Activated naive CD4-positive, alpha-beta T cell treated with anti-CD3 and anti-CD28 coated beads, Interleukin-2, amount 10 ng/mL, durations not matched to agents 7 days and 5 days (primary cell): ENCODE data around the gene NR0B2.

Experiments used
- CTCF ChIA-PET: fragments of 350-600 bp; sonication (Branson Sonifier 250); formaldehyde crosslinking; loops from one replicate; lab custom pipeline; 2021; ENCODE audit warnings: antibody characterized with exemption; lab: Charles Lee
- DNase-seq: peaks from one replicate; pipeline ENCODE4 v3.0.0-alpha.2; 2020
- H3K27ac Mint-ChIP-seq: one replicate; pipeline ENCODE4 v1.8.0; 2021; ENCODE audit warnings: mild to moderate bottlenecking, moderate library complexity, mixed read lengths
- H3K27me3 Mint-ChIP-seq: one replicate; pipeline ENCODE4 v1.8.0; 2021; ENCODE audit warnings: mild to moderate bottlenecking, mixed read lengths
- H3K36me3 Mint-ChIP-seq: one replicate; pipeline ENCODE4 v1.8.0; 2021; ENCODE audit warnings: mixed read lengths
- H3K4me1 Mint-ChIP-seq: one replicate; pipeline ENCODE4 v1.8.0; 2021; ENCODE audit warnings: mixed read lengths
- H3K4me3 Mint-ChIP-seq: one replicate; pipeline ENCODE4 v1.8.0; 2021; ENCODE audit warnings: mild to moderate bottlenecking, moderate library complexity, mixed read lengths
- H3K9me3 Mint-ChIP-seq: one replicate; pipeline ENCODE4 v1.8.0; 2021; ENCODE audit warnings: mixed read lengths

NR0B2 gene

GRCh38 chr1:26913754-26914619, at the start of gene NR0B2:
NR0B2 (minus strand) TSS chr1:26913975; CDS start chr1:26913940, 35 bp downstream.
- CTCF ChIA-PET, result interaction anchor here (1.0 kb wide), 1 partner anchor 10 kb away, joined by 4 read pairs; no protein-coding TSS in a partner anchor
- no peaks in the 10 kb centered on the region for H3K9me3 Mint-ChIP-seq
- DNase-seq, result no peak
- H3K36me3 Mint-ChIP-seq, result no peaks in the 10 kb centered on the region
- peaks cover 29% of the 10 kb centered on the region for H3K27me3 Mint-ChIP-seq
- H3K4me1 Mint-ChIP-seq, result no peaks in the 10 kb centered on the region
- no peak within 1 kb of the TSS for H3K27ac Mint-ChIP-seq
- no peak within 1 kb of the TSS for H3K4me3 Mint-ChIP-seq

GRCh38 chr1:26961826-26962225, 48.1 kb upstream of the NR0B2 start:
- peaks cover 78% of the 10 kb centered on the region for H3K27me3 Mint-ChIP-seq
- no peak overlapping the region for H3K27ac Mint-ChIP-seq
- no peak overlapping the region for H3K4me3 Mint-ChIP-seq
- CTCF ChIA-PET, result no interaction called here
- no peaks in the 10 kb centered on the region for H3K36me3 Mint-ChIP-seq
- no peaks in the 10 kb centered on the region for H3K9me3 Mint-ChIP-seq
- DNase-seq, result no peak
- H3K4me1 Mint-ChIP-seq, result peaks cover 13% of the 10 kb centered on the region

GRCh38 chr1:26960625-26960966, 46.8 kb upstream of the NR0B2 start:
- CTCF ChIA-PET, result interaction anchor here (0.9 kb wide), 1 partner anchor 9 kb away, joined by 3 read pairs; no protein-coding TSS in a partner anchor
- Mint-ChIP-seq H3K9me3 (peaks cover 3% of the 10 kb centered on the region), H3K4me1 (peaks cover 13% of the 10 kb centered on the region), H3K27ac (no peak overlapping the region), H3K27me3 (peaks cover 71% of the 10 kb centered on the region), H3K4me3 (peak overlapping the region; percentile 74), H3K36me3 (no peaks in the 10 kb centered on the region)
- DNase-seq, result no peak

- Mint-ChIP-seq H3K4me3 (peak within 1 kb of the TSS; percentile 74), H3K4me1 (peaks cover 13% of the 10 kb centered on the region), H3K36me3 (no peaks in the 10 kb centered on the region), H3K27me3 (peaks cover 75% of the 10 kb centered on the region), H3K9me3 (peaks cover 3% of the 10 kb centered on the region), H3K27ac (no peak within 1 kb of the TSS)
- CTCF ChIA-PET, result interaction anchor here (0.9 kb wide), 1 partner anchor 10 kb away, joined by 3 read pairs; no protein-coding TSS in a partner anchor
- peak; percentile 69 for DNase-seq
Observed at GRCh38 chr1:26959722-26960624, 46.2 kb upstream of the NR0B2 start, which contains the start of gene KDF1. KDF1 (minus strand) TSS chr1:26960468; CDS start chr1:26952380, 8,088 bp downstream.

- CTCF ChIA-PET, result no interaction called here
- Mint-ChIP-seq H3K4me3 (peak overlapping the region; percentile 59), H3K9me3 (peaks cover 3% of the 10 kb centered on the region), H3K36me3 (no peaks in the 10 kb centered on the region), H3K27ac (no peak overlapping the region), H3K27me3 (peaks cover 72% of the 10 kb centered on the region), H3K4me1 (peaks cover 13% of the 10 kb centered on the region)
- no peak for DNase-seq
Observed at GRCh38 chr1:26959270-26959669, 45.5 kb upstream of the NR0B2 start.

GRCh38 chr1:26957306-26957705, 43.5 kb upstream of the NR0B2 start:
- CTCF ChIA-PET, result interaction anchor here (0.6 to 1.6 kb wide), 3 partner anchors 10 to 276 kb away, joined by 3 to 4 read pairs (median 3); no protein-coding TSS in a partner anchor
- Mint-ChIP-seq H3K27ac (no peak overlapping the region), H3K4me3 (no peak overlapping the region), H3K4me1 (peaks cover 13% of the 10 kb centered on the region), H3K36me3 (no peaks in the 10 kb centered on the region), H3K27me3 (peaks cover 59% of the 10 kb centered on the region), H3K9me3 (peaks cover 3% of the 10 kb centered on the region)
- no peak for DNase-seq

- H3K4me3 Mint-ChIP-seq, result no peak overlapping the region
- H3K9me3 Mint-ChIP-seq, result peaks cover 3% of the 10 kb centered on the region
- no peaks in the 10 kb centered on the region for H3K36me3 Mint-ChIP-seq
- peaks cover 51% of the 10 kb centered on the region for H3K27me3 Mint-ChIP-seq
- CTCF ChIA-PET, result interaction anchor here (1.6 kb wide), 1 partner anchor 41 kb away, joined by 4 read pairs; no protein-coding TSS in a partner anchor
- H3K4me1 Mint-ChIP-seq, result peaks cover 13% of the 10 kb centered on the region
- no peak overlapping the region for H3K27ac Mint-ChIP-seq
- DNase-seq, result no peak
Observed at GRCh38 chr1:26956321-26956720, 42.5 kb upstream of the NR0B2 start.

- Mint-ChIP-seq H3K4me3 (no peak overlapping the region), H3K27me3 (peaks cover 21% of the 10 kb centered on the region), H3K36me3 (no peaks in the 10 kb centered on the region), H3K9me3 (peaks cover 3% of the 10 kb centered on the region), H3K27ac (no peak overlapping the region), H3K4me1 (no peaks in the 10 kb centered on the region)
- no peak for DNase-seq
- CTCF ChIA-PET, result no interaction called here
Observed at GRCh38 chr1:26953374-26953773, 39.6 kb upstream of the NR0B2 start.

GRCh38 chr1:26951821-26952497, 38.2 kb upstream of the NR0B2 start:
- Mint-ChIP-seq H3K27ac (no peak overlapping the region), H3K4me1 (no peaks in the 10 kb centered on the region), H3K4me3 (no peak overlapping the region), H3K27me3 (peaks cover 10% of the 10 kb centered on the region), H3K9me3 (peaks cover 3% of the 10 kb centered on the region), H3K36me3 (no peaks in the 10 kb centered on the region)
- DNase-seq, result no peak
- CTCF ChIA-PET, result no interaction called here

- Mint-ChIP-seq H3K36me3 (peaks cover 3% of the 10 kb centered on the region), H3K4me1 (no peaks in the 10 kb centered on the region), H3K4me3 (no peak overlapping the region), H3K27ac (no peak overlapping the region), H3K27me3 (peaks cover 7% of the 10 kb centered on the region), H3K9me3 (peaks cover under 1% of the 10 kb centered on the region)
- DNase-seq, result no peak
- CTCF ChIA-PET, result no interaction called here
Observed at GRCh38 chr1:26951216-26951615, 37.4 kb upstream of the NR0B2 start.

GRCh38 chr1:26950602-26951001, 36.8 kb upstream of the NR0B2 start:
- peaks cover 6% of the 10 kb centered on the region for H3K36me3 Mint-ChIP-seq
- no peaks in the 10 kb centered on the region for H3K4me1 Mint-ChIP-seq
- DNase-seq, result no peak
- no peak overlapping the region for H3K4me3 Mint-ChIP-seq
- CTCF ChIA-PET, result interaction anchor here (0.9 kb wide), 1 partner anchor 17 kb away, joined by 3 read pairs; no protein-coding TSS in a partner anchor
- no peak overlapping the region for H3K27ac Mint-ChIP-seq
- no peaks in the 10 kb centered on the region for H3K9me3 Mint-ChIP-seq
- peaks cover 4% of the 10 kb centered on the region for H3K27me3 Mint-ChIP-seq

GRCh38 chr1:26949926-26950319, 36.1 kb upstream of the NR0B2 start:
- Mint-ChIP-seq H3K9me3 (no peaks in the 10 kb centered on the region), H3K36me3 (peaks cover 12% of the 10 kb centered on the region), H3K4me3 (no peak overlapping the region), H3K27me3 (no peaks in the 10 kb centered on the region), H3K27ac (no peak overlapping the region), H3K4me1 (no peaks in the 10 kb centered on the region)
- no peak for DNase-seq
- CTCF ChIA-PET, result interaction anchor here (0.9 kb wide), 1 partner anchor 18 kb away, joined by 3 read pairs; no protein-coding TSS in a partner anchor

GRCh38 chr1:26949266-26949925, 35.6 kb upstream of the NR0B2 start:
- no peak overlapping the region for H3K4me3 Mint-ChIP-seq
- no peaks in the 10 kb centered on the region for H3K4me1 Mint-ChIP-seq
- no peak overlapping the region for H3K27ac Mint-ChIP-seq
- DNase-seq, result no peak
- no peaks in the 10 kb centered on the region for H3K27me3 Mint-ChIP-seq
- no peaks in the 10 kb centered on the region for H3K9me3 Mint-ChIP-seq
- CTCF ChIA-PET, result no interaction called here
- peaks cover 13% of the 10 kb centered on the region for H3K36me3 Mint-ChIP-seq
